Endothelial cell of umbilical vein (primary cell): ENCODE measurements around the gene CTSL. TPM values are rescaled to one million over a fixed set of nuclear protein-coding genes. Genes with fewer than 3 reads are reported as not detected.
"Not testable (repeated sequence)": the region's sequence is repeated elsewhere in the genome, so short reads cannot be mapped to it uniquely, and the experiment has no call there.

Experiments used
- BruUV-seq: library from RNA; stranded (reverse); fragments of 400-500 nt; replicated peaks from 2 replicates; lab custom pipeline; 2021; lab: Mats Ljungman, UMichigan
- CTCF ChIA-PET: fragments of 300-600, 350-600 bp; sonication (Branson Sonifier 250); formaldehyde crosslinking; loops from one replicate; lab custom pipeline; 2021; ENCODE audit warnings: antibody characterized with exemption, inconsistent platforms; lab: Charles Lee
- POLR2A ChIA-PET: fragments of 300-600, 350-600 bp; sonication (Branson Sonifier 250); formaldehyde crosslinking; loops from one replicate; lab custom pipeline; 2021; ENCODE audit warnings: antibody characterized with exemption, inconsistent platforms; lab: Charles Lee
- DNase-seq: peaks from one replicate; pipeline ENCODE4 v3.0.0-alpha.2; 2011; ENCODE audit warnings: low read depth, low spot score
- FAIRE-seq: peaks from 2 replicates; lab custom pipeline; 2011; peaks lifted over from hg19 to GRCh38; lab: Jason Lieb, UNC
- H2AFZ ChIP-seq: 2 replicates; pipeline ENCODE4 v1.6.0; 2012; ENCODE audit warnings: low read depth, low read length, control low read depth, inconsistent platforms
- H3K27ac ChIP-seq: 2 replicates; pipeline ENCODE4 v1.5.1; 2011; ENCODE audit warnings: low read depth, mild to moderate bottlenecking, control low read depth, low read length, moderate library complexity; ENCODE audit not compliant: insufficient read depth
- H3K27me3 ChIP-seq, 2 experiments: 2 replicates each; pipeline versions ENCODE4 v1.6.0 to v1.6.1; 2011; ENCODE audit warnings: low read length in 2 of 2, mixed read lengths in 1 of 2; ENCODE audit not compliant: control insufficient read depth in 2 of 2, insufficient read depth in 2 of 2
- H3K36me3 ChIP-seq, 2 experiments: 2 replicates in 1 of 2; 3 replicates in 1 of 2; pipeline ENCODE4 v1.5.1; 2011; ENCODE audit warnings: low read length in 2 of 2, mild to moderate bottlenecking in 1 of 2, moderate library complexity in 1 of 2; ENCODE audit not compliant: control insufficient read depth in 2 of 2, insufficient read depth in 2 of 2; ENCODE audit errors: extremely low read depth in 1 of 2
- H3K4me1 ChIP-seq: 3 replicates; pipeline ENCODE4 v1.5.1; 2011; ENCODE audit warnings: mild to moderate bottlenecking, low read length; ENCODE audit not compliant: control insufficient read depth, insufficient read depth; ENCODE audit errors: extremely low read depth
- H3K4me2 ChIP-seq: 2 replicates; pipeline ENCODE4 v1.6.1; 2011; ENCODE audit warnings: low read length, control low read depth, mixed read lengths; ENCODE audit not compliant: insufficient read depth
- H3K4me3 ChIP-seq, 3 experiments: fragments of 200-600 bp in 1 of 3; sonication (generic), shearing (Covaris generic) in 1 of 3; replicated peaks in 1 of 3; 2 replicates each; pipeline ENCODE4 v1.5.1; 2011 to 2016; ENCODE audit warnings: control low read depth in 3 of 3, low read length in 3 of 3, mild to moderate bottlenecking in 2 of 3, inconsistent platforms in 1 of 3, low read depth in 1 of 3, moderate library complexity in 1 of 3; ENCODE audit not compliant: insufficient read depth in 1 of 3
- H3K79me2 ChIP-seq: 2 replicates; pipeline ENCODE4 v1.6.0; 2012; ENCODE audit warnings: low read length, inconsistent platforms; ENCODE audit not compliant: control insufficient read depth, insufficient read depth
- H3K9ac ChIP-seq: replicated peaks from 2 replicates; pipeline ENCODE3; 2011; ENCODE audit warnings: low read length, control low read depth; ENCODE audit not compliant: insufficient read depth; ENCODE audit errors: extremely low read depth
- H3K9me1 ChIP-seq: replicated peaks from 3 replicates; pipeline ENCODE4 v1.6.0; 2011; ENCODE audit warnings: mild to moderate bottlenecking, low read length; ENCODE audit not compliant: control insufficient read depth, insufficient read depth; ENCODE audit errors: extremely low read depth
- H3K9me3 ChIP-seq: replicated peaks from 2 replicates; pipeline ENCODE4 v1.5.1; 2012; ENCODE audit warnings: low read length, inconsistent platforms; ENCODE audit not compliant: control insufficient read depth, insufficient read depth
- H4K20me1 ChIP-seq: replicated peaks from 2 replicates; pipeline ENCODE3; 2011; ENCODE audit warnings: mild to moderate bottlenecking, low read length; ENCODE audit not compliant: control insufficient read depth, insufficient read depth; ENCODE audit errors: extremely low read depth
- EZH2 ChIP-seq: IDR thresholded peaks from 2 replicates; pipeline ENCODE4 v1.6.1; 2012; ENCODE audit warnings: borderline replicate concordance, low read depth, mild to moderate bottlenecking, moderate library complexity, low read length, inconsistent platforms; ENCODE audit not compliant: severe bottlenecking
- FOS ChIP-seq: IDR thresholded peaks from 2 replicates; pipeline ENCODE4 v1.6.1; 2011; ENCODE audit warnings: mild to moderate bottlenecking, low read length, moderate library complexity, borderline replicate concordance; ENCODE audit not compliant: insufficient read depth
- GATA2 ChIP-seq: IDR thresholded peaks from 2 replicates; pipeline ENCODE4 v1.7.0; 2011; ENCODE audit warnings: low read depth, mild to moderate bottlenecking, moderate library complexity, mixed read lengths, low read length; ENCODE audit not compliant: insufficient read length, insufficient read depth
- JUN ChIP-seq: IDR thresholded peaks from 2 replicates; pipeline ENCODE4 v1.6.1; 2011; ENCODE audit warnings: borderline replicate concordance, low read depth; ENCODE audit not compliant: insufficient read length, insufficient read depth
- MYC ChIP-seq: IDR thresholded peaks from one replicate; pipeline ENCODE4 v1.6.1; 2011; ENCODE audit warnings: mild to moderate bottlenecking, low read depth, low read length
- POLR2A ChIP-seq: IDR thresholded peaks from 2 replicates; pipeline ENCODE4 v1.6.1; 2012; ENCODE audit warnings: low read depth, mild to moderate bottlenecking, control low read depth, low read length
- POLR2AphosphoS5 ChIP-seq: IDR thresholded peaks from 2 replicates; pipeline ENCODE4 v1.6.1; 2012; ENCODE audit warnings: low read depth, mild to moderate bottlenecking, control low read depth, low read length, moderate library complexity; ENCODE audit not compliant: insufficient read depth
- dilution Hi-C: fragments of 300-500 bp; cut with MboI; formaldehyde crosslinking; loops from one replicate; pipeline ENCODE4 v1.15.0; 2019; ENCODE audit warnings: low sequenced_read_pairs; ENCODE audit not compliant: extremely low pct_ligation_motif_present
- intact Hi-C: fragments of 100-400 bp; cut with micrococcal nuclease; formaldehyde crosslinking; loops from one replicate; pipeline ENCODE4 v1.10.0; 2022
- polyA plus RNA-seq, 4 experiments: library from polyadenylated mRNA; depleted of rRNA in 3 of 4; stranded (reverse) in 3 of 4; unstranded in 1 of 4; fragments of >200 nt; gene quantifications; 2 replicates each; pipeline versions ENCODE4 v1.2.1 to v1.2.3, GENCODE V29; 2011 to 2012; ENCODE audit warnings: missing spikeins in 1 of 4
- total RNA-seq: library from RNA; stranded (reverse); gene quantifications from 2 replicates; pipeline ENCODE4 v1.2.3, GENCODE V29; 2021
- TF ChIP-seq, protein P1 (sequence below), 2 donors: IDR thresholded peaks; 1 replicate in 1 of 2; 2 replicates in 1 of 2; pipeline ENCODE4 v1.5.1; 2011; ENCODE audit warnings: low read length in 2 of 2, mild to moderate bottlenecking in 2 of 2, moderate library complexity in 2 of 2, control low read depth in 1 of 2, inconsistent platforms in 1 of 2, low read depth in 1 of 2; ENCODE audit not compliant: insufficient read depth in 1 of 2; ENCODE audit errors: extremely low read depth in 1 of 2
- TF ChIP-seq, protein P2 (sequence below): IDR thresholded peaks from 2 replicates; pipeline ENCODE4 v1.6.1; 2011; ENCODE audit not compliant: insufficient read depth, insufficient read length

The CTSL gene
- total and polyA plus RNA-seq, 2 donors (not counting 3 experiments of a cell fraction or from before 2014, with no cell fraction given), result 98.4 to 107 TPM

DNA sequence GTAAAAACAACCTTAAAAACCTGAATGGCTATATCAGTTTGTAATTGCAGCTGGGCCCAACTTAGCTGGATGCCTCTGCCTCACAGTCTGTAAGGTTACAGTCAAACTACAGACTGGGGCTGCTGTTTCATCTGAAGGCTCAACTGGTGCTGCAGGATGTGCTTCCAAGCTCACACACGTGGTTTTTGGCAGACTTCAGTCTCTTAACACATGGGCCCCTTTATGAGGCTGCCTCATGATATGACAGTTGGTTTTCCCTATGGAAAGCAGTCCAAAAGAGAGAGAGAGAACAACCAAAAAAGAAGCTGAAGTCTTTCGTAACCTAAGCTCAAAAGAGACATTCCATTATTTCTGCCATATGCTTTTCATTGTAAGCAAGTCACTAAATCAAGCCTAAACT is 27.4 kb downstream of the CTSL start:
- Histone ChIP-seq H3K27me3 (no peaks in the 10 kb centered on the region), H3K9me1 (no peaks in the 10 kb centered on the region), H3K9ac (no peak overlapping the region), H3K79me2 (no peaks in the 10 kb centered on the region), H3K4me2 (no peak overlapping the region), H3K4me3 (no peak overlapping the region), H3K36me3 (no peaks in the 10 kb centered on the region), H2AFZ (no peak overlapping the region), H3K27ac (no peak overlapping the region), H4K20me1 (no peaks in the 10 kb centered on the region), H3K4me1 (peaks cover 13% of the 10 kb centered on the region), H3K9me3 (no peaks in the 10 kb centered on the region)
- CTCF ChIA-PET, result no interaction called here
- intact Hi-C loops (no loop called here), dilution Hi-C loops (no loop called here)
- DNase-seq (no peak), FAIRE-seq (no peak)
- TF ChIP-seq, protein P1, sequence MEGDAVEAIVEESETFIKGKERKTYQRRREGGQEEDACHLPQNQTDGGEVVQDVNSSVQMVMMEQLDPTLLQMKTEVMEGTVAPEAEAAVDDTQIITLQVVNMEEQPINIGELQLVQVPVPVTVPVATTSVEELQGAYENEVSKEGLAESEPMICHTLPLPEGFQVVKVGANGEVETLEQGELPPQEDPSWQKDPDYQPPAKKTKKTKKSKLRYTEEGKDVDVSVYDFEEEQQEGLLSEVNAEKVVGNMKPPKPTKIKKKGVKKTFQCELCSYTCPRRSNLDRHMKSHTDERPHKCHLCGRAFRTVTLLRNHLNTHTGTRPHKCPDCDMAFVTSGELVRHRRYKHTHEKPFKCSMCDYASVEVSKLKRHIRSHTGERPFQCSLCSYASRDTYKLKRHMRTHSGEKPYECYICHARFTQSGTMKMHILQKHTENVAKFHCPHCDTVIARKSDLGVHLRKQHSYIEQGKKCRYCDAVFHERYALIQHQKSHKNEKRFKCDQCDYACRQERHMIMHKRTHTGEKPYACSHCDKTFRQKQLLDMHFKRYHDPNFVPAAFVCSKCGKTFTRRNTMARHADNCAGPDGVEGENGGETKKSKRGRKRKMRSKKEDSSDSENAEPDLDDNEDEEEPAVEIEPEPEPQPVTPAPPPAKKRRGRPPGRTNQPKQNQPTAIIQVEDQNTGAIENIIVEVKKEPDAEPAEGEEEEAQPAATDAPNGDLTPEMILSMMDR (IDR thresholded peaks at IDR 0.05; ENCODE audit: extremely low read depth in 1 of 2, insufficient read depth in 1 of 2, low read depth in 1 of 2, low read length in 2 of 2), result no peak
- TF ChIP-seq MYC (no peak), GATA2 (no peak), JUN (no peak), POLR2AphosphoS5 (no peak), EZH2 (no peak), POLR2A (no peak), FOS (no peak)
- TF ChIP-seq, protein P2, sequence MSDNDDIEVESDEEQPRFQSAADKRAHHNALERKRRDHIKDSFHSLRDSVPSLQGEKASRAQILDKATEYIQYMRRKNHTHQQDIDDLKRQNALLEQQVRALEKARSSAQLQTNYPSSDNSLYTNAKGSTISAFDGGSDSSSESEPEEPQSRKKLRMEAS, result no peak
- no TSS peak for BruUV-seq
- POLR2A ChIA-PET, result no interaction called here

DNA sequence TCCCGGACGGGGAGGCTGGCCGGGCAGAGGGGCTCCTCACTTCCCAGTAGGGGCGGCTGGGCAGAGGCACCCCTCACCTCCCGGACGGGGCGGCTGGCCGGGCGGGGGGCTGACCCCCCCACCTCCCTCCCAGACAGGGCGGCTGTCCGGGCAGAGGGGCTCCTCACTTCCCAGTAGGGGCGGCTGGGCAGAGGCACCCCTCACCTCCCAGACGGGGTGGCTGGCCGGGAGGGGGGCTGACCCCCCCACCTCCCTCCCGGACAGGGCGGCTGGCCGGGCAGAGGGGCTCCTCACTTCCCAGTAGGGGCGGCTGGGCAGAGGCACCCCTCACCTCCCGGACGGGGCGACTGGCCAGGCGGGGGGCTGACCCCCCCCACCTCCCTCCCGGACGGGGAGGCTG is 32.4 kb downstream of the CTSL start:
- CTCF ChIA-PET, BruUV-seq: not testable (repeated sequence)

DNA sequence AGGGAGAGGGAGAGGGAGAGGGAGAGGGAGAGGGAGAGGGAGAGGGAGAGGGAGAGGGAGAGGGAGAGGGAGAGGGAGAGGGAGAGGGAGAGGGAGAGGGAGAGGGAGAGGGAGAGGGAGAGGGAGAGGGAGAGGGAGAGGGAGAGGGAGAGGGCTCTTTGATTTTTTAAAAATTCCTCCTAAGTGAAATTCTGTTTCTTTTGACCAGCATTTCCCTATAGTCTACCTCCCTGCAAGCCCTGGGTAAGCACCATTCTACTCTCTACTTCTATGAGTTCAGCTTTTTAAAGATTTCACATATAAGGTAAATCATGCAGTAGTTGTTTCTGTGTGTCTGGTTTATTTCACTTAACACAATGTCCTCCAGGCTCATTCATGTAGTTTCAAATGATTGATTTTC is 34.1 kb downstream of the CTSL start:
- BruUV-seq, dilution Hi-C loops, H3K9me1 ChIP-seq, H3K9ac ChIP-seq, FAIRE-seq, H4K20me1 ChIP-seq, H3K27me3 ChIP-seq, DNase-seq, intact Hi-C loops, H3K27ac ChIP-seq, H2AFZ ChIP-seq, H3K4me3 ChIP-seq, CTCF ChIA-PET, H3K4me1 ChIP-seq, H3K9me3 ChIP-seq, POLR2A ChIA-PET, H3K4me2 ChIP-seq, H3K79me2 ChIP-seq, H3K36me3 ChIP-seq: not testable (repeated sequence)

More for the DNA sequence above, 32.4 kb downstream of the CTSL start:
- H3K36me3 ChIP-seq, H3K4me2 ChIP-seq, DNase-seq, dilution Hi-C loops, H3K9me3 ChIP-seq, H3K79me2 ChIP-seq, H3K27me3 ChIP-seq, H3K4me3 ChIP-seq, H3K4me1 ChIP-seq, H2AFZ ChIP-seq, POLR2A ChIA-PET, H4K20me1 ChIP-seq, H3K27ac ChIP-seq, intact Hi-C loops, H3K9me1 ChIP-seq, H3K9ac ChIP-seq, FAIRE-seq: not testable (repeated sequence)
